PC-3 (cell line): ENCODE measurements around the gene CNPY1. TPM values are rescaled to one million over a fixed set of nuclear protein-coding genes. Genes with fewer than 3 reads are reported as not detected.

Source experiments
- ATAC-seq: fragments of 200-7000 bp; cut with Tn5 transposase; 2 replicates; pipeline ENCODE4 v1.9.1; 2020; ENCODE audit warnings: mild to moderate bottlenecking, moderate library complexity
- BruUV-seq: library from RNA; stranded (reverse); fragments of 400-500 nt; replicated peaks from 2 replicates; lab custom pipeline; 2021; lab: Mats Ljungman, UMichigan
- CTCF ChIA-PET: fragments of 300-600 bp; sonication (Branson Sonifier 250); formaldehyde crosslinking; loops from one replicate; lab custom pipeline; 2022; ENCODE audit warnings: antibody characterized with exemption; lab: Charles Lee
- POLR2A ChIA-PET: fragments of 300-600 bp; sonication (Branson Sonifier 250); formaldehyde crosslinking; loops from one replicate; lab custom pipeline; 2022; ENCODE audit warnings: antibody characterized with exemption; ENCODE audit not compliant: unreplicated experiment; lab: Charles Lee
- DNase-seq: peaks from one replicate; pipeline ENCODE4 v3.0.0-alpha.2; 2015
- H2AFZ ChIP-seq: fragments of 300-600 bp; sonication (generic); 2 replicates; pipeline ENCODE4 v1.6.0; 2016; ENCODE audit warnings: antibody characterized with exemption, low read length
- H3F3A ChIP-seq: fragments of 300-600 bp; sonication (generic); one replicate; pipeline ENCODE4 v1.6.0; 2017; ENCODE audit warnings: antibody characterized with exemption, low read length, control low read depth, mild to moderate bottlenecking; ENCODE audit not compliant: unreplicated experiment
- H3K27ac ChIP-seq: fragments of 300-600 bp; sonication (generic); 2 replicates; pipeline ENCODE4 v1.5.1; 2016; ENCODE audit warnings: mild to moderate bottlenecking, low read length
- H3K27me3 ChIP-seq: fragments of 300-600 bp; sonication (generic); 2 replicates; pipeline ENCODE4 v1.6.1; 2016; ENCODE audit warnings: low read length, mixed read lengths
- H3K36me3 ChIP-seq: fragments of 300-600 bp; sonication (generic); 2 replicates; pipeline ENCODE4 v1.6.1; 2016; ENCODE audit warnings: low read depth, mixed run types, low read length, mixed read lengths
- H3K4me1 ChIP-seq: fragments of 300-600 bp; sonication (generic); 2 replicates; pipeline ENCODE4 v1.5.1; 2016; ENCODE audit warnings: low read length; ENCODE audit not compliant: insufficient read depth
- H3K4me2 ChIP-seq: fragments of 300-600 bp; sonication (generic); 2 replicates; pipeline ENCODE4 v1.6.0; 2016; ENCODE audit warnings: low read length
- H3K4me3 ChIP-seq: fragments of 300-600 bp; sonication (generic); 2 replicates; pipeline ENCODE4 v1.5.1; 2016; ENCODE audit warnings: mild to moderate bottlenecking, low read length, mixed read lengths
- H3K79me2 ChIP-seq: fragments of 300-600 bp; sonication (generic); 2 replicates; pipeline ENCODE4 v1.6.1; 2017; ENCODE audit warnings: low read length, mixed read lengths
- H3K9ac ChIP-seq: fragments of 300-600 bp; sonication (generic); 2 replicates; pipeline ENCODE4 v1.6.0; 2016; ENCODE audit warnings: mild to moderate bottlenecking, low read length
- H3K9me2 ChIP-seq: fragments of 300-600 bp; sonication (generic); replicated peaks from 2 replicates; pipeline ENCODE4 v1.6.1; 2016; ENCODE audit warnings: mixed run types, low read length, mixed read lengths
- H3K9me3 ChIP-seq: fragments of 300-600 bp; sonication (generic); 2 replicates; pipeline ENCODE4 v1.6.1; 2016; ENCODE audit warnings: low read length, mixed read lengths
- H4K20me1 ChIP-seq: fragments of 300-600 bp; sonication (generic); 2 replicates; pipeline ENCODE4 v1.6.1; 2016; ENCODE audit warnings: low read length, mixed read lengths
- CTCF ChIP-seq: fragments of 300-600 bp; sonication (generic); conservative IDR thresholded peaks from 2 replicates; pipeline ENCODE4 v1.5.1; 2017; ENCODE audit warnings: antibody characterized with exemption, low read depth, mild to moderate bottlenecking, low read length
- EZH2 ChIP-seq: fragments of 300-600 bp; sonication (generic); IDR thresholded peaks from one replicate; pipeline ENCODE4 v1.6.1; 2017; ENCODE audit warnings: antibody characterized with exemption, mild to moderate bottlenecking, low read length; ENCODE audit not compliant: unreplicated experiment
- EZH2phosphoT487 ChIP-seq: fragments of 300-600 bp; sonication (generic); IDR thresholded peaks from 2 replicates; pipeline ENCODE4 v1.6.1; 2018; ENCODE audit warnings: mild to moderate bottlenecking, antibody characterized with exemption, low read length, borderline replicate concordance
- intact Hi-C: fragments of 100-400 bp; cut with micrococcal nuclease; formaldehyde crosslinking; loops from 2 replicates; pipeline ENCODE4 v1.9.0; 2023
- total RNA-seq: library from RNA; depleted of rRNA; stranded (reverse); fragments of >200 nt; gene quantifications from 2 replicates; pipeline ENCODE4 v1.2.3, GENCODE V29; 2014

The CNPY1 gene
- total RNA-seq, 1 experiment from 2014 or later: not detected

GRCh38 chr7:155517969-155518368 is 28.4 kb downstream of the CNPY1 start:
- H3K79me2 ChIP-seq: no peaks in the 10 kb centered on the region
- no peak for DNase-seq
- H3K4me1 ChIP-seq: no peaks in the 10 kb centered on the region
- H4K20me1 ChIP-seq: 0 out of 2 replicates have a peak, but pooled peaks cover 5% of the 10 kb centered on the region
- no peaks in the 10 kb centered on the region for H3K36me3 ChIP-seq
- no peak overlapping the region for H3K9ac ChIP-seq
- no peak overlapping the region for H3K4me3 ChIP-seq
- no peak overlapping the region for H3K27ac ChIP-seq
- TF ChIP-seq EZH2phosphoT487 (no peak), CTCF (no peak), EZH2 (no peak)
- no peak overlapping the region for H2AFZ ChIP-seq
- H3K9me2 ChIP-seq: no peaks in the 10 kb centered on the region
- ChIA-PET POLR2A (no interaction called here), CTCF (no interaction called here)
- BruUV-seq: no TSS peak
- no peak for ATAC-seq
- peaks cover 92% of the 10 kb centered on the region for H3K27me3 ChIP-seq
- no peaks in the 10 kb centered on the region for H3K9me3 ChIP-seq
- H3K4me2 ChIP-seq: no peak overlapping the region
- intact Hi-C loops: no loop called here
- no peaks in the 10 kb centered on the region for H3F3A ChIP-seq

GRCh38 chr7:155517452-155517851 is 28.9 kb downstream of the CNPY1 start:
- Histone ChIP-seq H4K20me1 (0 out of 2 replicates have a peak, but pooled peaks cover 5% of the 10 kb centered on the region), H3K27ac (no peak overlapping the region), H3K4me1 (no peaks in the 10 kb centered on the region), H3K4me2 (no peak overlapping the region), H3K36me3 (no peaks in the 10 kb centered on the region), H3K27me3 (peaks cover 92% of the 10 kb centered on the region), H3K9me2 (no peaks in the 10 kb centered on the region), H3F3A (no peaks in the 10 kb centered on the region), H3K4me3 (no peak overlapping the region), H3K9me3 (no peaks in the 10 kb centered on the region), H2AFZ (no peak overlapping the region), H3K79me2 (no peaks in the 10 kb centered on the region), H3K9ac (no peak overlapping the region)
- TF ChIP-seq CTCF (no peak), EZH2phosphoT487 (no peak), EZH2 (no peak)
- intact Hi-C loops: no loop called here
- DNase-seq (no peak), ATAC-seq (no peak)
- BruUV-seq: no TSS peak
- CTCF ChIA-PET: no interaction called here
- POLR2A ChIA-PET: no interaction called here

DNA sequence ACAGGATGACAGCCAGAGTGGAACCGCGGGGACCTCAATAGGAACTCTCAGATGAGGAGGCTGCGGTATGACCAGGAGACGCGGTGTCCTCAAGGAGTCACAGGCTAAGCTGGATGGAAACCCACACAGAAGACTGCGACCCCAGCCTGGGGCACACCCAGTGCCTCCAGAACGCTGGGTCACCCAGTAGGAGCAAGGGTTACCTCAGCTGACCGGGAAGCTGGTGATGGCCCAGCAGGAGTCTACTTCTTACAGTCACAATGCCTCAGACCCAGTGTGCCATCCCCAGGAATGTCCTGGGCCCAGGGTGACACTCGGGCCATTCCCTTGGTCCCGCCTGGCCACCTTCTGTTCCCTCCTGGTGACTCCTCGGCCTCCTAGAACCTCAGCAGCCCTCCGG is 29.9 kb downstream of the CNPY1 start:
- DNase-seq (no peak), ATAC-seq (no peak)
- Histone ChIP-seq H3K4me1 (no peaks in the 10 kb centered on the region), H3K27ac (no peak overlapping the region), H3K9ac (no peak overlapping the region), H3K9me2 (no peaks in the 10 kb centered on the region), H3K4me3 (no peak overlapping the region), H3K36me3 (no peaks in the 10 kb centered on the region), H3K27me3 (peaks cover 92% of the 10 kb centered on the region), H4K20me1 (0 out of 2 replicates have a peak, but pooled peaks cover 5% of the 10 kb centered on the region), H3K4me2 (no peak overlapping the region), H2AFZ (no peak overlapping the region), H3F3A (no peaks in the 10 kb centered on the region), H3K79me2 (no peaks in the 10 kb centered on the region), H3K9me3 (no peaks in the 10 kb centered on the region)
- TF ChIP-seq CTCF (no peak), EZH2 (no peak), EZH2phosphoT487 (no peak)
- ChIA-PET POLR2A (no interaction called here), CTCF (no interaction called here)
- intact Hi-C loops: no loop called here
- no TSS peak for BruUV-seq
